Endodermal cell (in vitro differentiated cells): Measurements from ENCODE around the gene SLC36A3. TPM values are rescaled to one million over a fixed set of nuclear protein-coding genes. Genes with fewer than 3 reads are reported as not detected.
A peak's percentile ranks its signal among the peaks of the same experiment; 100 is the strongest.

Experiments used
- DNase-seq: peaks from one replicate; pipeline ENCODE4 v3.0.0-alpha.2; 2017
- H3K27ac ChIP-seq: 2 replicates; pipeline ENCODE4 v1.5.1; 2013; ENCODE audit warnings: mild to moderate bottlenecking, low read depth, low read length, moderate library complexity
- H3K27me3 ChIP-seq: 2 replicates; pipeline ENCODE4 v1.6.1; 2013; ENCODE audit warnings: mild to moderate bottlenecking, low read length, moderate library complexity; ENCODE audit not compliant: insufficient read depth, control insufficient read depth, poor library complexity, severe bottlenecking
- H3K36me3 ChIP-seq: 2 replicates; pipeline ENCODE4 v1.7.0; 2013; ENCODE audit warnings: mild to moderate bottlenecking, low read length, moderate library complexity; ENCODE audit not compliant: control insufficient read depth, insufficient read depth
- H3K4me1 ChIP-seq: one replicate; pipeline ENCODE4 v1.7.0; 2013; ENCODE audit warnings: low read length; ENCODE audit not compliant: control insufficient read depth, insufficient read depth
- H3K4me3 ChIP-seq: 2 replicates; pipeline ENCODE4 v1.5.1; 2013; ENCODE audit warnings: mild to moderate bottlenecking, low read length, moderate library complexity
- H3K9ac ChIP-seq: 2 replicates; pipeline ENCODE4 v1.6.1; 2013; ENCODE audit warnings: mild to moderate bottlenecking, low read length, moderate library complexity; ENCODE audit not compliant: poor library complexity, severe bottlenecking; ENCODE audit errors: extremely low read depth
- H3K9me3 ChIP-seq: 2 replicates; pipeline ENCODE4 v1.6.1; 2013; ENCODE audit warnings: mild to moderate bottlenecking, low read length, moderate library complexity; ENCODE audit not compliant: control insufficient read depth
- H3K27ac Mint-ChIP-seq: 2 replicates; pipeline ENCODE4 v1.8.0; 2020; ENCODE audit warnings: mixed read lengths
- H3K27me3 Mint-ChIP-seq: 2 replicates; pipeline ENCODE4 v1.8.0; 2021; ENCODE audit warnings: mild to moderate bottlenecking, mixed read lengths; ENCODE audit not compliant: insufficient read depth
- H3K36me3 Mint-ChIP-seq: 2 replicates; pipeline ENCODE4 v1.8.0; 2020; ENCODE audit warnings: low read depth, mixed read lengths
- H3K4me1 Mint-ChIP-seq: 2 replicates; pipeline ENCODE4 v1.8.0; 2020; ENCODE audit warnings: mixed read lengths
- H3K4me3 Mint-ChIP-seq: 2 replicates; pipeline ENCODE4 v1.8.0; 2020; ENCODE audit warnings: mild to moderate bottlenecking, moderate library complexity, mixed read lengths
- H3K9me3 Mint-ChIP-seq: 2 replicates; pipeline ENCODE4 v1.8.0; 2020; ENCODE audit warnings: mild to moderate bottlenecking, mixed read lengths
- WGBS, 2 experiments: methylation state at CpG; one replicate each; pipeline versions ENCODE4 v1.1.5 to v1.1.7; 2013; ENCODE audit warnings: missing lambda C conversion rate in 2 of 2, mixed read lengths in 1 of 2; ENCODE audit not compliant: insufficient coverage in 1 of 2, insufficient read length in 1 of 2; 5-methylcytosine and 5-hydroxymethylcytosine counted together
- total RNA-seq, 2 donors: library from RNA; stranded (reverse); fragmentation: NEBNext Ultra II Directional in 1 of 2; extraction: Animal tissue kit (Norgen Biotek cat#: 25700) in 1 of 2; gene quantifications; 2 replicates in 1 of 2; 3 replicates in 1 of 2; pipeline ENCODE4 v1.2.1, GENCODE V29; 2021
- TF ChIP-seq, protein P1 (sequence below): fragments of 200-600 bp; sonication (generic); conservative IDR thresholded peaks from 2 replicates; pipeline ENCODE4 v1.5.0; 2021; ENCODE audit warnings: antibody characterized with exemption, mild to moderate bottlenecking

SLC36A3 gene
- total RNA-seq, 2 donors from 2014 or later = not detected

DNA sequence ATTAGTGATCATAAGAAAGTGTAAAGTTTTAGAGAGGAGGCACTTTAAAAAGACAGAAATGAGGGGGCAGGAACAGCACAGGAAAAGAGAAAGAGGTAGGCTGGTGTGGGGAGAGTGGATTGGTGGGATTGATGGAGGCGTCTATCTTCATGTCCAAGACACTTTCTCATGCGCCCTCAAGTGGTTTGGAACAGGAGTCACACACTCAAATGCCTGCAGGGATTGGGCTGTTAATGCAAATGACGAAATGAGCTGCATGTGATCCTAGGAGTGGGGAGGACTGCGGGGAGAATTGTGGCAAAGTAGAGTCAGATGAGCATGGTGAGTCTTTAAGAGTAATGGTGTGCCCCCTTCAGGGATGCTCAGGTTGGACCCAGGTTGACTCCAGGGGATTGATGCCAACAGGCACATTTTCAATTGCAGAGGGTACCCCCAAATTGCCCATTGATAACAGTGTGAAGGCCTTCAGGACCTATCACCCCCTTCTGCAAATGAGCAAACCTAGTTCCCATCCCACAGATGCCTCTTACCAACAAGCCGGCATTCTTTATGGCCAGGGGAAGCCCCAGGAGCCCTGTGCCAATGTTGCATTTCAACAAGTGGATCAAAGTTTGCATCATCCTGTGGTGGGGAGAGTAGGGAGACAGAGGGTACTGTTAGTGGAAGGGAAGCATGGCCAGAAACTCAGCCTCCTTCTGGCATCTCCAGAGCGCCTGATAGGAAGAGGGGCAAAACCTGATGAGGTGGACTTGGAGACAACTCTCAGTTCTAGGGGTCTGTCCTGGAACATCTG is 5.3 kb downstream of the SLC36A3 start:
- Mint-ChIP-seq H3K27me3 (peaks cover 2% of the 10 kb centered on the region), H3K4me3 (no peak overlapping the region), H3K36me3 (no peaks in the 10 kb centered on the region), H3K27ac (no peak overlapping the region), H3K4me1 (peaks cover 33% of the 10 kb centered on the region), H3K9me3 (no peaks in the 10 kb centered on the region)
- DNase-seq = peak; percentile 64
- Histone ChIP-seq H3K4me3 (no peak overlapping the region), H3K27ac (no peak overlapping the region), H3K9me3 (no peaks in the 10 kb centered on the region), H3K9ac (no peak overlapping the region), H3K36me3 (no peaks in the 10 kb centered on the region), H3K4me1 (peaks cover 6% of the 10 kb centered on the region), H3K27me3 (no peaks in the 10 kb centered on the region)
- TF ChIP-seq, protein P1, sequence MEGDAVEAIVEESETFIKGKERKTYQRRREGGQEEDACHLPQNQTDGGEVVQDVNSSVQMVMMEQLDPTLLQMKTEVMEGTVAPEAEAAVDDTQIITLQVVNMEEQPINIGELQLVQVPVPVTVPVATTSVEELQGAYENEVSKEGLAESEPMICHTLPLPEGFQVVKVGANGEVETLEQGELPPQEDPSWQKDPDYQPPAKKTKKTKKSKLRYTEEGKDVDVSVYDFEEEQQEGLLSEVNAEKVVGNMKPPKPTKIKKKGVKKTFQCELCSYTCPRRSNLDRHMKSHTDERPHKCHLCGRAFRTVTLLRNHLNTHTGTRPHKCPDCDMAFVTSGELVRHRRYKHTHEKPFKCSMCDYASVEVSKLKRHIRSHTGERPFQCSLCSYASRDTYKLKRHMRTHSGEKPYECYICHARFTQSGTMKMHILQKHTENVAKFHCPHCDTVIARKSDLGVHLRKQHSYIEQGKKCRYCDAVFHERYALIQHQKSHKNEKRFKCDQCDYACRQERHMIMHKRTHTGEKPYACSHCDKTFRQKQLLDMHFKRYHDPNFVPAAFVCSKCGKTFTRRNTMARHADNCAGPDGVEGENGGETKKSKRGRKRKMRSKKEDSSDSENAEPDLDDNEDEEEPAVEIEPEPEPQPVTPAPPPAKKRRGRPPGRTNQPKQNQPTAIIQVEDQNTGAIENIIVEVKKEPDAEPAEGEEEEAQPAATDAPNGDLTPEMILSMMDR = peak; percentile 66
- WGBS, 2 experiments = 67 to 93% methylated on average over 1 to 6 of the region's 6 CpGs

DNA sequence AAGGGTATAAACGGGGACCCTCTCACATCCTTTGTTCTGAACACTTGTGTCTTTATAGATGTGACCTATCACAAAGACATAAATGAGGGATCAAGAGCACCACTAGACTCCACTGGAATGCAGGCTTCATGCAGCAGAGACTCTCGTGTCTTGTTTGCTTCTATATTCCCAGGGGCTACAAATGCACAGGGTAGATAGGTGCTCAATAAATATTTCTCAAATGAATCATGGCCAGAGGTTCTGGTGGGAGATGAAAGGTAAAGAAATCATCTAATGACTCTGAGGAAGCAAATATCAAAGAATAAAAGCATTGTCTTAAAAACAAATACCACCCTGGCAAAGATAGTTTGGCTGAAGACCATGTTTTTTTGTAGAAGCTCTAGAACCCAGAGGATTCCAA is 6.6 kb downstream of the SLC36A3 start:
- Mint-ChIP-seq H3K27me3 (peaks cover 2% of the 10 kb centered on the region), H3K4me3 (no peak overlapping the region), H3K9me3 (no peaks in the 10 kb centered on the region), H3K4me1 (peaks cover 23% of the 10 kb centered on the region), H3K36me3 (no peaks in the 10 kb centered on the region), H3K27ac (no peak overlapping the region)
- Histone ChIP-seq H3K4me1 (no peaks in the 10 kb centered on the region), H3K27ac (no peak overlapping the region), H3K9me3 (no peaks in the 10 kb centered on the region), H3K36me3 (no peaks in the 10 kb centered on the region), H3K27me3 (no peaks in the 10 kb centered on the region), H3K4me3 (no peak overlapping the region), H3K9ac (no peak overlapping the region)
- 90 to 93% methylated on average over 2 of the region's 2 CpGs for whole genome bisulfite sequencing, 2 experiments
- TF ChIP-seq, protein P1 = no peak
- DNase-seq = no peak

DNA sequence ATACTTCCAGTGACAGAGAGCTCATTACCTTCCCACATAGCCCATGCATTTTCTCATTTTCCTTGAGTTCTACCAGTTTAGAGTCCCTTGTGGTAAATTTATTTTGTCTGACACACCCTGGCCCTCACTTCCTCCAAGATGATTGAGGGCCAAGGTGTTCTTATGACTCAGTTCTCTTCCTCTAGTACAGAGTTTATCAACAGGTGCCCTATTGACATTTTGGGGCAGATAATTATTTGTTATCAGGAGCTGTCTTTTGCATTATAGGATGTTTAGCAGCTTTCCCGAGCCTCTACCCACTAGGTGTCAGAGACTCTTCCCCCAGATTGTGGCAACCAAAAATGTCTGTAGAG is 7.1 kb downstream of the SLC36A3 start:
- Histone ChIP-seq H3K27me3 (no peaks in the 10 kb centered on the region), H3K36me3 (no peaks in the 10 kb centered on the region), H3K27ac (no peak overlapping the region), H3K4me1 (no peaks in the 10 kb centered on the region), H3K4me3 (no peak overlapping the region), H3K9me3 (no peaks in the 10 kb centered on the region), H3K9ac (no peak overlapping the region)
- DNase-seq = no peak
- Mint-ChIP-seq H3K4me3 (no peak overlapping the region), H3K4me1 (peaks cover 20% of the 10 kb centered on the region), H3K36me3 (no peaks in the 10 kb centered on the region), H3K27me3 (peaks cover 2% of the 10 kb centered on the region), H3K9me3 (no peaks in the 10 kb centered on the region), H3K27ac (no peak overlapping the region)
- TF ChIP-seq, protein P1 = no peak
- 84% methylated on average over 1 of the region's 1 CpG; no CpG with 5 or more reads in 1 of the 2 experiments for WGBS, 2 experiments
